Activated CD8-positive, alpha-beta T cell treated with anti-CD3 and anti-CD28 coated beads for 36 hours (primary cell): ENCODE results near the gene SLC25A51. TPM values are rescaled to one million over a fixed set of nuclear protein-coding genes. Genes with fewer than 3 reads are reported as not detected.

Source experiments
- ATAC-seq: fragments of 200-7000 bp; cut with Tn5 transposase; one replicate; pipeline ENCODE4 v1.10.0; 2021; ENCODE audit warnings: mild to moderate bottlenecking, moderate library complexity
- CTCF ChIA-PET: fragments of 350-600 bp; sonication (Branson Sonifier 250); formaldehyde crosslinking; loops from one replicate; lab custom pipeline; 2021; ENCODE audit warnings: antibody characterized with exemption; lab: Charles Lee
- POLR2A ChIA-PET: fragments of 350-600 bp; sonication (Branson Sonifier 250); formaldehyde crosslinking; loops from one replicate; lab custom pipeline; 2021; ENCODE audit warnings: antibody characterized with exemption; lab: Charles Lee
- DNase-seq: peaks from one replicate; pipeline ENCODE4 v3.0.0-alpha.2; 2020
- H3K27ac Mint-ChIP-seq: one replicate; pipeline ENCODE4 v1.8.0; 2021; ENCODE audit warnings: mild to moderate bottlenecking, mixed read lengths
- H3K27me3 Mint-ChIP-seq: one replicate; pipeline ENCODE4 v1.8.0; 2021; ENCODE audit warnings: mixed read lengths
- H3K36me3 Mint-ChIP-seq: one replicate; pipeline ENCODE4 v1.8.0; 2021; ENCODE audit warnings: low read depth, mixed read lengths
- H3K4me1 Mint-ChIP-seq: one replicate; pipeline ENCODE4 v1.8.0; 2021; ENCODE audit warnings: low read depth, mixed read lengths
- H3K4me3 Mint-ChIP-seq: one replicate; pipeline ENCODE4 v1.8.0; 2021; ENCODE audit warnings: mild to moderate bottlenecking, moderate library complexity, mixed read lengths
- H3K9me3 Mint-ChIP-seq: one replicate; pipeline ENCODE4 v1.8.0; 2021; ENCODE audit warnings: mixed read lengths
- intact Hi-C: fragments of 100-400 bp; cut with micrococcal nuclease; formaldehyde crosslinking; loops from one replicate; pipeline ENCODE4 v1.10.0; 2022
- total RNA-seq, 2 experiments: library from RNA; stranded (reverse); gene quantifications; one replicate each; pipeline ENCODE4 v1.2.3, GENCODE V29; 2021
- TF ChIP-seq, protein P1 (sequence below): fragments of 200-600 bp; IDR thresholded peaks from one replicate; pipeline ENCODE4 v1.8.0; 2022; ENCODE audit warnings: antibody characterized with exemption, mild to moderate bottlenecking

SLC25A51 gene
- total RNA-seq, 2 experiments from 2014 or later = 27.1 to 27.2 TPM

GRCh38 chr9:37908698-37909186, 4.8 kb upstream of the SLC25A51 start:
- no peak overlapping the region for H3K27ac Mint-ChIP-seq
- no peak overlapping the region for H3K4me3 Mint-ChIP-seq
- ChIA-PET CTCF (interaction anchor here (0.7 to 2.0 kb wide), 3 partner anchors 161 to 251 kb away, joined by 3 to 7 read pairs (median 5); no protein-coding TSS in a partner anchor), POLR2A (no interaction called here)
- H3K9me3 Mint-ChIP-seq = no peaks in the 10 kb centered on the region
- no peak for DNase-seq
- H3K27me3 Mint-ChIP-seq = no peaks in the 10 kb centered on the region
- intact Hi-C loops = no loop called here
- H3K4me1 Mint-ChIP-seq = peaks cover 7% of the 10 kb centered on the region
- H3K36me3 Mint-ChIP-seq = no peaks in the 10 kb centered on the region
- ATAC-seq = no peak
- TF ChIP-seq, protein P1, sequence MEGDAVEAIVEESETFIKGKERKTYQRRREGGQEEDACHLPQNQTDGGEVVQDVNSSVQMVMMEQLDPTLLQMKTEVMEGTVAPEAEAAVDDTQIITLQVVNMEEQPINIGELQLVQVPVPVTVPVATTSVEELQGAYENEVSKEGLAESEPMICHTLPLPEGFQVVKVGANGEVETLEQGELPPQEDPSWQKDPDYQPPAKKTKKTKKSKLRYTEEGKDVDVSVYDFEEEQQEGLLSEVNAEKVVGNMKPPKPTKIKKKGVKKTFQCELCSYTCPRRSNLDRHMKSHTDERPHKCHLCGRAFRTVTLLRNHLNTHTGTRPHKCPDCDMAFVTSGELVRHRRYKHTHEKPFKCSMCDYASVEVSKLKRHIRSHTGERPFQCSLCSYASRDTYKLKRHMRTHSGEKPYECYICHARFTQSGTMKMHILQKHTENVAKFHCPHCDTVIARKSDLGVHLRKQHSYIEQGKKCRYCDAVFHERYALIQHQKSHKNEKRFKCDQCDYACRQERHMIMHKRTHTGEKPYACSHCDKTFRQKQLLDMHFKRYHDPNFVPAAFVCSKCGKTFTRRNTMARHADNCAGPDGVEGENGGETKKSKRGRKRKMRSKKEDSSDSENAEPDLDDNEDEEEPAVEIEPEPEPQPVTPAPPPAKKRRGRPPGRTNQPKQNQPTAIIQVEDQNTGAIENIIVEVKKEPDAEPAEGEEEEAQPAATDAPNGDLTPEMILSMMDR = no peak

GRCh38 chr9:37908283-37908682, 4.4 kb upstream of the SLC25A51 start:
- no peaks in the 10 kb centered on the region for H3K9me3 Mint-ChIP-seq
- peaks cover 7% of the 10 kb centered on the region for H3K4me1 Mint-ChIP-seq
- DNase-seq (no peak), ATAC-seq (no peak)
- TF ChIP-seq, protein P1 = no peak
- ChIA-PET CTCF (interaction anchor here (0.7 to 2.0 kb wide), 3 partner anchors 160 to 252 kb away, joined by 3 to 7 read pairs (median 5); no protein-coding TSS in a partner anchor), POLR2A (no interaction called here)
- no peaks in the 10 kb centered on the region for H3K27me3 Mint-ChIP-seq
- H3K36me3 Mint-ChIP-seq = no peaks in the 10 kb centered on the region
- no peak overlapping the region for H3K4me3 Mint-ChIP-seq
- intact Hi-C loops = no loop called here
- H3K27ac Mint-ChIP-seq = no peak overlapping the region

DNA sequence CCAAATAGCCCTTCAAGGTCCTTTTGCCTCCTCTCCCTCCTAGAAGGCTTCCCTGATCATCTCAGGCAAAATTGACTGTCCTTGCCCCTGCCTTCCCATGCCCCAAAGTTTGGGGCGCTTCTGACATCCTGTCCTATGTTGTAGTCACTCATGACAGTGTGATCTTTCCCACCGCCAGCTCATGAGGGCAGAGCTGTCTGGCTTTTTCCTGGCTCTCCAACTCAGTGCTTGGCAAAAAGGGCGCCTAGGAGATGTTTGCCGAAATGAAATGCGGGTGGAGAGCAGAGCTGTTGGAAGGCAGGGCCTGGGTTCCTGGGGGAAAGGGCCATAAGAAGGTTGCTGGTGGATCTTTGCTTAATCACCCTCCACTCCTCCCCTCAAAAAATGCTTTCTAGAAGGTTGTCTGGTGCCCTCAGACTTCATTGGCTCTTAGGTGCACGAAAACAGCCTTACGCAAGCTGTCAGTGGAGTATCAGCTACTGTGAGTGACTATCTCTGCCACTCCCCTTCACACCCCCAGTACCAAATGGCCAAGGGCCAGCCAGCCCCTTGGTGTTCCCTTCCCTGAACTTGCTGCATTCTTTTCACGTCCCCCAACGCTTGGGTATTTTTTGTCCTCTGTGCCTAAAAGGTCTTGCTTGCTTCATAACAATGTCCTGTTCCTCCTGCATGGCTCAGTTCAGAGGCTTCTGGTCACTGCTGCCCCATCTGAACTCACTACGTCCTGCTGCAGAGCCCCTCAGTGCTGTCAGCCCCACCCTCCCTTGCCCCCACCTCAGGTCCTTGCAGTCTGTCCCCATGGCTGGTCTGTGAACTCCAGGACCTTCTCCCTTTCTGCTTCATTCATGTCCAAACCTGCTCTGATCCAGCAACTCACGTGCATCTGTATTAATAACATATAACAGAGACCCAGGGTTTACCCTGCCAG, 2.6 kb upstream of the SLC25A51 start:
- intact Hi-C loops = no loop called here
- no peak overlapping the region for H3K4me3 Mint-ChIP-seq
- no peak overlapping the region for H3K27ac Mint-ChIP-seq
- H3K27me3 Mint-ChIP-seq = no peaks in the 10 kb centered on the region
- POLR2A ChIA-PET = no interaction called here
- TF ChIP-seq, protein P1 = no peak
- H3K4me1 Mint-ChIP-seq = peaks cover 20% of the 10 kb centered on the region
- no peaks in the 10 kb centered on the region for H3K36me3 Mint-ChIP-seq
- DNase-seq (no peak), ATAC-seq (no peak)
- CTCF ChIA-PET = interaction anchor here (1.5 kb wide), 1 partner anchor 9 kb away, joined by 7 read pairs; no protein-coding TSS in a partner anchor
- no peaks in the 10 kb centered on the region for H3K9me3 Mint-ChIP-seq

DNA sequence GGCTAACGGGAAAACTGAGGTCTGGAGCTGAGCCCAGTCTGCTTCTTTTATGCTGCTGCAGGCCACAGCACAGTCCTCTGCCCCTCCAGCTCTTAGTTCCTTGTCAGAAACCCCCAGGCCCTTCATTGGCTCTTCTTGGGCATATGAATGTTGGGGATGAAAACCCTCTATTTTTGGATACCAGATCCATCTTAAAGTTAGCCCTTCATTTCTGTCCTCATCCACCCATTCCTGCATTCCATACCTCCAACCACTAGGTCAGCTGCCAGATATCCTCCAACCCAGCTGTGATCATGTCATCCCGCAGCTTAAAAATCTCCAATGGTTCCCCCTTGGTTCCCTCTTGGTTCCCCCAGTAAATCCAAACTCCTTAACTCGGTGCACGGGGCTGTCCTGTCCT, 1.8 kb upstream of the SLC25A51 start:
- no peaks in the 10 kb centered on the region for H3K36me3 Mint-ChIP-seq
- peaks cover 21% of the 10 kb centered on the region for H3K4me1 Mint-ChIP-seq
- ATAC-seq = no peak
- intact Hi-C loops = no loop called here
- TF ChIP-seq, protein P1 = no peak
- CTCF ChIA-PET = interaction anchor here (1.1 to 1.5 kb wide), 2 partner anchors 10 to 182 kb away, joined by 4 to 7 read pairs; no protein-coding TSS in a partner anchor
- H3K27me3 Mint-ChIP-seq = no peaks in the 10 kb centered on the region
- POLR2A ChIA-PET = interaction anchor here (1.4 to 1.7 kb wide), 2 partner anchors 8 to 29 kb away, joined by 5 read pairs; no protein-coding TSS in a partner anchor
- no peak overlapping the region for H3K27ac Mint-ChIP-seq
- DNase-seq = no peak
- no peaks in the 10 kb centered on the region for H3K9me3 Mint-ChIP-seq
- no peak overlapping the region for H3K4me3 Mint-ChIP-seq
